SK-N-SH (cell line): ENCODE measurements around the gene PAF1. TPM values are rescaled to one million over a fixed set of nuclear protein-coding genes. Genes with fewer than 3 reads are reported as not detected.

ENCODE experiments used
- CTCF ChIA-PET: fragments of 300-600, 350-600 bp; formaldehyde crosslinking; extraction: SDS; loops from one replicate; lab custom pipeline; 2021; lab: Yijun Ruan, JAX
- POLR2A ChIA-PET: fragments of 350-600 bp; sonication (Branson Sonifier 250); formaldehyde crosslinking; extraction: SDS; loops from one replicate; lab custom pipeline; 2020; ENCODE audit warnings: antibody characterized with exemption, inconsistent platforms; lab: Yijun Ruan, JAX
- DNase-seq: peaks from one replicate; pipeline ENCODE4 v3.0.0; 2012
- H2AFZ ChIP-seq: fragments of 200-600 bp; sonication (generic); 2 replicates; pipeline ENCODE4 v1.8.1; 2016; ENCODE audit warnings: antibody characterized with exemption, mild to moderate bottlenecking, low read depth
- H3F3A ChIP-seq: fragments of 200-600 bp; sonication (generic); replicated peaks from 2 replicates; pipeline ENCODE3; 2016; ENCODE audit warnings: antibody characterized with exemption, mild to moderate bottlenecking; ENCODE audit not compliant: insufficient read depth
- H3K27ac ChIP-seq, 2 experiments: fragments of 200-500 bp in 1 of 2; fragments of 200-600 bp in 1 of 2; sonication (Bioruptor generic) in 1 of 2; sonication (generic), shearing (Covaris generic) in 1 of 2; 2 replicates each; pipeline versions ENCODE4 v1.5.1 to v1.6.1; 2014 to 2016; ENCODE audit warnings: low read depth in 2 of 2, inconsistent platforms in 1 of 2, low read length in 1 of 2, mild to moderate bottlenecking in 1 of 2, mixed read lengths in 1 of 2
- H3K27me3 ChIP-seq: fragments of 200-600 bp; sonication (generic), shearing (Covaris generic); 2 replicates; pipeline ENCODE4 v1.6.1; 2016; ENCODE audit warnings: mixed run types; ENCODE audit not compliant: insufficient read depth
- H3K36me3 ChIP-seq, 2 experiments: fragments of 200-500 bp in 1 of 2; fragments of 200-600 bp in 1 of 2; sonication (Bioruptor generic) in 1 of 2; sonication (generic) in 1 of 2; replicated peaks in 1 of 2; 2 replicates each; pipeline versions ENCODE3 to v1.5.1; 2014 to 2016; ENCODE audit warnings: low read length in 1 of 2, mild to moderate bottlenecking in 1 of 2; ENCODE audit not compliant: insufficient read depth in 2 of 2, control insufficient read depth in 1 of 2
- H3K4me1 ChIP-seq, 2 experiments: fragments of 200-500 bp in 1 of 2; fragments of 200-600 bp in 1 of 2; sonication (Bioruptor generic) in 1 of 2; sonication (generic), shearing (Covaris generic) in 1 of 2; 2 replicates each; pipeline versions ENCODE4 v1.5.1 to v1.6.1; 2014 to 2016; ENCODE audit warnings: low read depth in 1 of 2, low read length in 1 of 2, mixed run types in 1 of 2; ENCODE audit not compliant: insufficient read depth in 2 of 2, control insufficient read depth in 1 of 2
- H3K4me2 ChIP-seq: fragments of 200-600 bp; sonication (generic), shearing (Covaris generic); 2 replicates; pipeline ENCODE4 v1.6.1; 2017; ENCODE audit warnings: mixed run types
- H3K4me3 ChIP-seq, 2 experiments: fragments of 200-500 bp in 1 of 2; fragments of 200-600 bp in 1 of 2; sonication (Bioruptor generic) in 1 of 2; sonication (generic), shearing (Covaris generic) in 1 of 2; 2 replicates each; pipeline versions ENCODE4 v1.5.1 to v1.8.1; 2014 to 2016; ENCODE audit warnings: low read depth in 2 of 2, inconsistent platforms in 1 of 2, low read length in 1 of 2, mild to moderate bottlenecking in 1 of 2, mixed read lengths in 1 of 2, moderate library complexity in 1 of 2
- H3K79me2 ChIP-seq: fragments of 200-600 bp; sonication (generic); 2 replicates; pipeline ENCODE4 v1.8.1; 2017; ENCODE audit warnings: mild to moderate bottlenecking; ENCODE audit not compliant: insufficient read depth
- H3K9ac ChIP-seq: fragments of 200-600 bp; sonication (generic); 2 replicates; pipeline ENCODE4 v1.6.1; 2017; ENCODE audit warnings: mixed run types
- H3K9me2 ChIP-seq: fragments of 200-600 bp; sonication (generic); 2 replicates; pipeline ENCODE4 v1.6.1; 2017; ENCODE audit warnings: mixed run types
- H3K9me3 ChIP-seq: fragments of 200-600 bp; sonication (generic); 2 replicates; pipeline ENCODE4 v1.6.1; 2017; ENCODE audit warnings: mixed run types, mild to moderate bottlenecking, moderate library complexity
- H4K20me1 ChIP-seq: fragments of 200-600 bp; sonication (generic); 2 replicates; pipeline ENCODE4 v1.6.1; 2017; ENCODE audit warnings: mild to moderate bottlenecking, mixed run types; ENCODE audit not compliant: insufficient read depth
- CHD2 ChIP-seq: fragments of 150-350 bp; IDR thresholded peaks from 2 replicates; pipeline ENCODE4 v1.6.1; 2018; ENCODE audit warnings: low read length; ENCODE audit not compliant: partially characterized antibody
- CTCF ChIP-seq: fragments of 200-600 bp; sonication (generic); IDR thresholded peaks from 2 replicates; pipeline ENCODE4 v1.6.1; 2017; ENCODE audit warnings: antibody characterized with exemption, mild to moderate bottlenecking, moderate library complexity
- ELF1 ChIP-seq: IDR thresholded peaks from 2 replicates; pipeline ENCODE4 v1.4.0; 2012
- EZH2phosphoT487 ChIP-seq: fragments of 200-600 bp; sonication (generic); IDR thresholded peaks from 2 replicates; pipeline ENCODE4 v1.6.1; 2017; ENCODE audit warnings: low read depth, mixed run types, mild to moderate bottlenecking, antibody characterized with exemption, moderate library complexity, borderline replicate concordance
- FOXJ3 ChIP-seq: sonication (generic); formaldehyde crosslinking; IDR thresholded peaks from 2 replicates; pipeline ENCODE4 v1.5.1; 2020; ENCODE audit warnings: mild to moderate bottlenecking, missing genetic modification reagents
- FOXM1 ChIP-seq: IDR thresholded peaks from 2 replicates; pipeline ENCODE4 v1.4.0; 2012; ENCODE audit warnings: low read depth, mild to moderate bottlenecking
- GABPA ChIP-seq: IDR thresholded peaks from 2 replicates; pipeline ENCODE4 v1.4.0; 2012; ENCODE audit warnings: low read depth, mild to moderate bottlenecking
- MAX ChIP-seq: IDR thresholded peaks from 2 replicates; pipeline ENCODE4 v1.4.0; 2012; ENCODE audit warnings: low read depth
- NRF1 ChIP-seq: IDR thresholded peaks from 2 replicates; pipeline ENCODE4 v1.6.1; 2012; ENCODE audit warnings: low read depth, mild to moderate bottlenecking, low read length
- POLR2AphosphoS5 ChIP-seq: IDR thresholded peaks from 2 replicates; pipeline ENCODE4 v1.6.1; 2012; ENCODE audit warnings: low read depth, low read length
- RCOR1 ChIP-seq: fragments of 150-350 bp; IDR thresholded peaks from 2 replicates; pipeline ENCODE4 v1.6.1; 2017; ENCODE audit warnings: antibody characterized with exemption, low read length
- RXRA ChIP-seq: IDR thresholded peaks from 2 replicates; pipeline ENCODE4 v1.4.0; 2012; ENCODE audit warnings: low read depth, mild to moderate bottlenecking, borderline replicate concordance
- TAF1 ChIP-seq: IDR thresholded peaks from 2 replicates; pipeline ENCODE4 v1.6.1; 2012; ENCODE audit warnings: low read depth, mild to moderate bottlenecking, low read length, moderate library complexity, borderline replicate concordance
- TCF12 ChIP-seq: IDR thresholded peaks from 2 replicates; pipeline ENCODE4 v1.4.0; 2012
- TEAD4 ChIP-seq: IDR thresholded peaks from 2 replicates; pipeline ENCODE4 v1.4.0; 2012; ENCODE audit warnings: mild to moderate bottlenecking, borderline replicate concordance; ENCODE audit not compliant: insufficient read depth
- WGBS: methylation state at CpG from one replicate; pipeline ENCODE4 v1.1.6; 2017; ENCODE audit warnings: low lambda C conversion rate; 5-methylcytosine and 5-hydroxymethylcytosine counted together
- polyA plus RNA-seq, 3 experiments: library from polyadenylated mRNA; depleted of rRNA; stranded (reverse); fragments of >200 nt; gene quantifications; 2 replicates each; pipeline ENCODE4 v1.2.3, GENCODE V29; 2012
- TF ChIP-seq, protein P1 (sequence below): IDR thresholded peaks from 2 replicates; pipeline ENCODE4 v1.4.0; 2012; ENCODE audit warnings: low read depth, borderline replicate concordance

PAF1 gene
- polyA plus RNA-seq, 1 of the 3 experiments (the other 2 are of a cell fraction), result 65.3 TPM

- TF ChIP-seq FOXJ3 (no peak), CTCF (no peak), EZH2phosphoT487 (no peak), TEAD4 (no peak), MAX (no peak), FOXM1 (no peak), NRF1 (no peak), POLR2AphosphoS5 (no peak), ELF1 (no peak), GABPA (no peak), CHD2 (no peak), TCF12 (no peak), RCOR1 (no peak), RXRA (no peak), TAF1 (no peak)
- TF ChIP-seq, protein P1, sequence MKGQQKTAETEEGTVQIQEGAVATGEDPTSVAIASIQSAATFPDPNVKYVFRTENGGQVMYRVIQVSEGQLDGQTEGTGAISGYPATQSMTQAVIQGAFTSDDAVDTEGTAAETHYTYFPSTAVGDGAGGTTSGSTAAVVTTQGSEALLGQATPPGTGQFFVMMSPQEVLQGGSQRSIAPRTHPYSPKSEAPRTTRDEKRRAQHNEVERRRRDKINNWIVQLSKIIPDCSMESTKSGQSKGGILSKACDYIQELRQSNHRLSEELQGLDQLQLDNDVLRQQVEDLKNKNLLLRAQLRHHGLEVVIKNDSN, result no peak
- no peaks in the 10 kb centered on the region for H3K27me3 ChIP-seq
- peaks cover 12% of the 10 kb centered on the region for H3F3A ChIP-seq
- 100% methylated on average over 1 of the region's 1 CpG for WGBS
- POLR2A ChIA-PET, result no interaction called here
- H3K9me3 ChIP-seq, result no peaks in the 10 kb centered on the region
- peaks cover 7 to 42% of the 10 kb centered on the region in 2 experiments for H3K36me3 ChIP-seq
- peaks cover 7 to 9% of the 10 kb centered on the region in 2 experiments; a peak in 2 of 4 replicates for H3K4me1 ChIP-seq
- no peak overlapping the region for H2AFZ ChIP-seq
- H3K9me2 ChIP-seq, result no peaks in the 10 kb centered on the region
- no peaks in the 10 kb centered on the region; the same call in 1 of the 2 replicates for H3K79me2 ChIP-seq
- DNase-seq, result no peak
- no peak overlapping the region for H3K9ac ChIP-seq
- no peaks in the 10 kb centered on the region; the same call in 1 of the 2 replicates for H4K20me1 ChIP-seq
- CTCF ChIA-PET, result interaction anchor here (1.0 kb wide), 1 partner anchor 153 kb away, joined by 3 read pairs; no protein-coding TSS in a partner anchor
- no peak overlapping the region for H3K4me3 ChIP-seq
- H3K4me2 ChIP-seq, result no peak overlapping the region
- H3K27ac ChIP-seq, result no peak overlapping the region
Observed at GRCh38 chr19:39365531-39365930, 25.4 kb downstream of the PAF1 start.

- Histone ChIP-seq H3K4me1 (peaks cover 7 to 9% of the 10 kb centered on the region in 2 experiments; a peak in 2 of 4 replicates), H3F3A (peaks cover 12% of the 10 kb centered on the region), H2AFZ (no peak overlapping the region)
- TF ChIP-seq RCOR1, result no peak
- TF ChIP-seq, all 33 proteins: peak for 0
- ChIA-PET CTCF (no interaction called here), POLR2A (no interaction called here)
- Histone ChIP-seq H3K36me3 (peaks cover 14 to 37% of the 10 kb centered on the region in 2 experiments), H3K79me2 (no peaks in the 10 kb centered on the region; the same call in 1 of the 2 replicates), H3K4me2 (no peak overlapping the region), H3K9me3 (no peaks in the 10 kb centered on the region), H3K9ac (no peak overlapping the region), H4K20me1 (no peaks in the 10 kb centered on the region; the same call in 1 of the 2 replicates), H3K9me2 (no peaks in the 10 kb centered on the region), H3K4me3 (no peak overlapping the region), H3K27ac (no peak overlapping the region; a peak in 1 of 4 replicates), H3K27me3 (no peaks in the 10 kb centered on the region)
- WGBS, result 75% methylated on average over 5 of the region's 5 CpGs
- no peak for DNase-seq
Observed at GRCh38 chr19:39363901-39364457, 26.9 kb downstream of the PAF1 start.
